Measurements from ENCODE around the gene TMEM9. TPM values are rescaled to one million over a fixed set of nuclear protein-coding genes. Genes with fewer than 3 reads are reported as not detected.

TMEM9 gene
- total RNA-seq, 3 donors from 2014 or later (not counting 1 experiment from before 2014, with no cell fraction given) = 16.2 to 18.1 (median 16.9) TPM

- 85% methylated on average over 3 of the region's 4 CpGs for WGBS (ENCODE audit: insufficient coverage)
- Mint-ChIP-seq H3K36me3 (no peaks in the 10 kb centered on the region), H3K27me3 (ENCODE audit: low read depth in 2 of 2) (peaks cover 15 to 16% of the 10 kb centered on the region in 2 donors), H3K4me1 (no peaks in the 10 kb centered on the region), H3K27ac (no peak overlapping the region), H3K4me3 (no peak overlapping the region), H3K9me3 (no peaks in the 10 kb centered on the region)
- TF ChIP-seq, protein P1, sequence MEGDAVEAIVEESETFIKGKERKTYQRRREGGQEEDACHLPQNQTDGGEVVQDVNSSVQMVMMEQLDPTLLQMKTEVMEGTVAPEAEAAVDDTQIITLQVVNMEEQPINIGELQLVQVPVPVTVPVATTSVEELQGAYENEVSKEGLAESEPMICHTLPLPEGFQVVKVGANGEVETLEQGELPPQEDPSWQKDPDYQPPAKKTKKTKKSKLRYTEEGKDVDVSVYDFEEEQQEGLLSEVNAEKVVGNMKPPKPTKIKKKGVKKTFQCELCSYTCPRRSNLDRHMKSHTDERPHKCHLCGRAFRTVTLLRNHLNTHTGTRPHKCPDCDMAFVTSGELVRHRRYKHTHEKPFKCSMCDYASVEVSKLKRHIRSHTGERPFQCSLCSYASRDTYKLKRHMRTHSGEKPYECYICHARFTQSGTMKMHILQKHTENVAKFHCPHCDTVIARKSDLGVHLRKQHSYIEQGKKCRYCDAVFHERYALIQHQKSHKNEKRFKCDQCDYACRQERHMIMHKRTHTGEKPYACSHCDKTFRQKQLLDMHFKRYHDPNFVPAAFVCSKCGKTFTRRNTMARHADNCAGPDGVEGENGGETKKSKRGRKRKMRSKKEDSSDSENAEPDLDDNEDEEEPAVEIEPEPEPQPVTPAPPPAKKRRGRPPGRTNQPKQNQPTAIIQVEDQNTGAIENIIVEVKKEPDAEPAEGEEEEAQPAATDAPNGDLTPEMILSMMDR (IDR thresholded peaks at IDR 0.05) = no peak
- no peaks in the 10 kb centered on the region for H3K27me3 ChIP-seq (ENCODE audit: control insufficient read depth, insufficient read depth, low read length)
- DNase-seq (no peak), ATAC-seq (no peak)
- H3K4me3 ChIP-seq (ENCODE audit: low read length) = no peak overlapping the region
- intact Hi-C loops (cut with micrococcal nuclease) = no loop called here
- no peaks in the 10 kb centered on the region for H3K9me3 ChIP-seq (ENCODE audit: control insufficient read depth, insufficient read depth, low read length)
- no peak overlapping the region for H3K27ac ChIP-seq (ENCODE audit: low read length)
- H3K36me3 ChIP-seq (ENCODE audit: control insufficient read depth, insufficient read depth, low read length) = no peaks in the 10 kb centered on the region
- no peaks in the 10 kb centered on the region for H3K4me1 ChIP-seq (ENCODE audit: control insufficient read depth, insufficient read depth, low read length)
Measured at GRCh38 chr1:201090541-201090940, 63.7 kb downstream of the TMEM9 start.

DNA sequence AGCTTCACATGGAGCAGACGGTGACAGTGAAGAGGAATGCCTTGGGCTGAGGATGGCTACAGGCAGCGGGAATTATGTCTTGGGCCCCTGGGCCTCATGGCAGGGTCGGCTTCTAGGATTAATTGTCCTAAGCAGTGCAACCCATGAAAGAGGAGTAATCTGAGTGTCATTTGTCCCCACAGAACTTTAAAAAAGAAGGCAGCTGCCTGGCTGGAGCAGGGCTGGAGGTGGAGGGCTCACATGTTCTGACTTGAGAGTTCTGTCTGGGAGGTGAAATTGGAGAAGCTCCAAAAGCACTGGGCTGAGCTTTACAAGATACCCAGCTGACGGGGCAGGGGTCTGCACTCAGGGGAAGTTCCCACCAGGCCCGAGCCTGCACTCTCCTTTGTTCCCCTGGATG is 64.7 kb downstream of the TMEM9 start:
- H3K4me3 Mint-ChIP-seq = no peak overlapping the region
- TF ChIP-seq, protein P1 (IDR thresholded peaks at IDR 0.05) = no peak
- H3K9me3 Mint-ChIP-seq = no peaks in the 10 kb centered on the region
- no peaks in the 10 kb centered on the region for H3K4me1 Mint-ChIP-seq
- Histone ChIP-seq H3K27me3 (ENCODE audit: control insufficient read depth, insufficient read depth, low read length) (peaks cover 2% of the 10 kb centered on the region), H3K9me3 (ENCODE audit: control insufficient read depth, insufficient read depth, low read length) (no peaks in the 10 kb centered on the region), H3K4me1 (ENCODE audit: control insufficient read depth, insufficient read depth, low read length) (no peaks in the 10 kb centered on the region), H3K27ac (ENCODE audit: low read length) (no peak overlapping the region), H3K4me3 (ENCODE audit: low read length) (no peak overlapping the region), H3K36me3 (ENCODE audit: control insufficient read depth, insufficient read depth, low read length) (no peaks in the 10 kb centered on the region)
- DNase-seq (no peak), ATAC-seq (no peak)
- WGBS (ENCODE audit: insufficient coverage) = 88% methylated on average over 5 of the region's 5 CpGs
- H3K27me3 Mint-ChIP-seq (ENCODE audit: low read depth in 2 of 2) = peaks cover 16 to 18% of the 10 kb centered on the region in 2 donors
- intact Hi-C loops (cut with micrococcal nuclease) = no loop called here
- no peak overlapping the region for H3K27ac Mint-ChIP-seq
- no peaks in the 10 kb centered on the region for H3K36me3 Mint-ChIP-seq

DNA sequence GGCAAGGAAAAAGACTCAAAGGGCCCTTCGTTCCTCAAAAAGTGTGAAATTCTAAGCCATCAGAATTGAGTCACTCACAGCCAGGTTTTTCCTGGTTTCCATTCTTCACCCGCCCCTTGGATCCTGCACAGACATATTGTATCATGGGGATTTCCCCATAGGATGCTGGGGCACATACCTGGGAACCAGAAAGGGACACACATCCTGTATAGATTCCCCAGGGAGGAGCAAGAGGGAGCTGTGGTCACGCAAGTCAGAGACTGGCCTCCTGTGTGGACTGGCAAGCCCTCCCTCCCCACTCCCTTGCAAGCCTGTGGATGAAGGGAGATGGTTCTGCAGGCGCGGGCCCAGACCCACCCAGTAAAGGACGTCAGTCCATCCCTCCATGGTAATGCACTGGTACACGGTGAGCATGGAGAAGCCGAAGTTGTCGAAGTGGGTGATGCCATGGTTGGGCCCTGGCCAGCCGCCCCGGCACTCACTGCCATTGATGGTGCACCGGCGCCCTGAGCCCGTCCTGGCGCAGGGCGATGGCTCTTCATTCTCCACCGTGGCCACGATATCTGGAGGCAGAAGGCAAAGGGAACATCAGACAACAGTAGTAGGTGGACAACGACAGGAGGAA is 65.3 kb downstream of the TMEM9 start:
- no peak overlapping the region for H3K4me3 Mint-ChIP-seq
- H3K27me3 Mint-ChIP-seq (ENCODE audit: low read depth in 2 of 2) = peaks cover 16% of the 10 kb centered on the region in 2 donors
- H3K27ac Mint-ChIP-seq = no peak overlapping the region
- H3K4me1 Mint-ChIP-seq = no peaks in the 10 kb centered on the region
- ATAC-seq (no peak), DNase-seq (no peak)
- no peaks in the 10 kb centered on the region for H3K36me3 Mint-ChIP-seq
- H3K27ac ChIP-seq (ENCODE audit: low read length) = no peak overlapping the region
- H3K9me3 Mint-ChIP-seq = no peaks in the 10 kb centered on the region
- no peaks in the 10 kb centered on the region for H3K9me3 ChIP-seq (ENCODE audit: control insufficient read depth, insufficient read depth, low read length)
- TF ChIP-seq, protein P1 (IDR thresholded peaks at IDR 0.05) = no peak
- no peak overlapping the region for H3K4me3 ChIP-seq (ENCODE audit: low read length)
- peaks cover 2% of the 10 kb centered on the region for H3K27me3 ChIP-seq (ENCODE audit: control insufficient read depth, insufficient read depth, low read length)
- no peaks in the 10 kb centered on the region for H3K4me1 ChIP-seq (ENCODE audit: control insufficient read depth, insufficient read depth, low read length)
- H3K36me3 ChIP-seq (ENCODE audit: control insufficient read depth, insufficient read depth, low read length) = no peaks in the 10 kb centered on the region
- 91% methylated on average over 18 of the region's 19 CpGs for WGBS (ENCODE audit: insufficient coverage)
- intact Hi-C loops (cut with micrococcal nuclease) = no loop called here

- H3K4me1 Mint-ChIP-seq = no peaks in the 10 kb centered on the region
- no peak for ATAC-seq
- TF ChIP-seq, protein P1 (IDR thresholded peaks at IDR 0.05) = no peak
- Histone ChIP-seq H3K9me3 (ENCODE audit: control insufficient read depth, insufficient read depth, low read length) (no peaks in the 10 kb centered on the region), H3K4me3 (ENCODE audit: low read length) (no peak overlapping the region), H3K36me3 (ENCODE audit: control insufficient read depth, insufficient read depth, low read length) (no peaks in the 10 kb centered on the region), H3K27me3 (ENCODE audit: control insufficient read depth, insufficient read depth, low read length) (peaks cover 2% of the 10 kb centered on the region), H3K27ac (ENCODE audit: low read length) (no peak overlapping the region), H3K4me1 (ENCODE audit: control insufficient read depth, insufficient read depth, low read length) (no peaks in the 10 kb centered on the region)
- H3K27ac Mint-ChIP-seq = no peak overlapping the region
- WGBS (ENCODE audit: insufficient coverage) = 61% methylated on average over 3 of the region's 4 CpGs
- no peaks in the 10 kb centered on the region for H3K36me3 Mint-ChIP-seq
- no peak overlapping the region for H3K4me3 Mint-ChIP-seq
- intact Hi-C loops (cut with micrococcal nuclease) = no loop called here
- H3K27me3 Mint-ChIP-seq (ENCODE audit: low read depth in 2 of 2) = peaks cover 16% of the 10 kb centered on the region in 2 donors
- no peaks in the 10 kb centered on the region for H3K9me3 Mint-ChIP-seq
- no peak for DNase-seq
Measured at GRCh38 chr1:201088395-201088794, 65.9 kb downstream of the TMEM9 start.

All from natural killer cell (primary cell).